GDM1 (cell line): ENCODE results near the gene LIPC.
A peak's percentile ranks its signal among the peaks of the same experiment; 100 is the strongest.

Experiments used
- DNase-seq: peaks from one replicate; lab custom pipeline; 2025; lab: John Stamatoyannopoulos, UW

Gene LIPC

GRCh38 chr15:58436552-58436951, 4.8 kb downstream of the LIPC start:
- DNase-seq: no peak

DNA sequence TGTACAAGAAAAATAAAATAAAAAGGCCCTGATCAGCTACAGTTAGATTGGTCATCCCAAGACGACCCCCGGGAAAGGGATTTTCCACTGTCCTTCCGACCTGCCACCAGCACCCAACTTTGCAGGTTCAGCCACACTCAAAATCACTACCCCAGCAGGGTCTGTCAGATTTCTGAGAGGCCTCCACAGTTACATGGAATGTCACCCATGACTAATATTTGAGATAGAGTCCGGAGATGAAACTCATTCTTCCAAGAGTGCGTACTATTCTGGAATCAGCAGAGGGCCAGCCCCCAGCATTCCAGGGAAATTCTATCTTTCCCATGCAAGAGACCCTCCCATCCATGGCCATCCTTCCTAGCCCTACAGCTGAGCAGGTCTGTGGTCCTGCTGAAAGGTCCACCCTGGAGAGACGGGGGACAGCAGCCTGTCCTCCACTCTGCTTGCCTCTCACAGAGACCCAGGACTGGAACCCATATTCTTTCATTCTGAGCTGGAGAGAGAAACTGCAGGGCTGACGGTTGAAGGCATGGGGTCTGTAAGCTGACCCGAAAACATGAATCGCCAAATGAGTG, 5.8 kb downstream of the LIPC start:
- DNase-seq: no peak

DNA sequence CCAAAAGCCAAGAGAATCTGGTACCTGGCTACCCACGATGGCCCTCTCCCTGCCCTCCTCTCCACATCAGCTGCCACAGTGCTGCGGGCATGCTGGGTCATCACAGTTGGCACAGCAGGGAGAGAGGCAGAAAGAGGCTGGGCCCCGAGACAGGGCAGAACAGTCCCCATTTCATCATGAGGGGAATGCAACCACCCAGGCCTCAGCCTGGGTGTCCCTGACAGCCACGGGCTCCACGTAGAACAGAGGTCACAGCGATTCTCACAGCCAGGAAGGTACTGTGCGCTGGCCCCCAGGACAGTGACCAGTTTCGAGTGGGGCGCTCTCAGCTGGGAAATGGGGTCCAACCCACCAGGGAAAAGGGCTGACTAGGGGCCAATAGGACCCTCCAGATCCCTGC, 6.3 kb downstream of the LIPC start:
- no peak for DNase-seq

DNA sequence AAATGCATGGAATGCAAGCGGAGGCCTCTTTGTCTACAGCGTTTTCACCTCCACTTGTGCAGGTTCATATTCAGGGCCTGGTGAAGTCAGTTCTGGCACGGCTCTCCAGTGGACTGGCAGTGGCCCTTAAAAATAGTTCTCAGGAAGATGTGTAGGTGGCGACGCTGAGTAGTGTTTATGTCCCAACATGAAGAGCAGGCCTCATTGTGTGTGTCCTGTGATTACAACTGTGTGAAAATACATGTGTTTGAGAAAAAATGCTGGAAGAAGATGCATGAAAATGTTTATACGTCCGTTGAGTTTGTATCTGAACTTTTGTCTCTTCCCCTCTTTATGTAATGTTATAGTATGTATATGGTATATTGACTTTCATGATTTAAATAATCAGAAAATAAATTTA, 7.2 kb downstream of the LIPC start:
- peak; percentile 57 for DNase-seq

DNA sequence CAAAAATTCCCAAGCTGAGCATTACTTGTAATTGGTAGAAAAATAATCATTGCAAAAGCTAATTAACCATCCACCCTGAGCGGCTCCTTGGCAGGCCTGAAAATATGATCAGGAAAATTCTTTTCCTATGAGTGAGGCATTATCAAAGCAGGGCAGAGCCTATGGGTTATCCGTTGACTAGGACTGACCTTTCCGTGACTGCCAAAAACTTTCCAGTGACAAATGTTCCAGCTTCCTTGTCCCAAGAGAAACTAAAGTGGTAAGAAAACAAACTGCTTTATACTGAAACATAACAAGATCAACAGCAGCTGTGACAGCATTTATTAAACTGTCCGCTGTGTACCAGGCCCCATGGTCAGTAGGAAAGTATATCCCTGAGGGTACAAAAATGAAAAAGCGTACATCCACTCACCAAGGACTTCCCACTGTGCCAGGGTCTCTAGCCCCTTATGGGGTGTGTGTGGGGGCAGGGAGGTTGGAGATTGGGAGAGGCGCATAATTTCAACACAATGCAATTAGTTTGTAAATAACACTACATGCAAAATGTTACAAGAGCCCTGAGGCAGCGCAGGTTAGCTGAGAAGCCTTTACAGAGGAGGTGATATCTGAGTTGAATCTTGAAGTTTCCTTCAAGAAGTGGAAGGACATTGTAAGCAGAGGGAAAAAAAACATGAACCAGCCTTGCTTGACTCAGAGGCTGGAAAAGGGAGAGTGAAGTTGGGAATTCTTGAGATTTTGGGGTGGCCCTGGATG, 8.5 kb downstream of the LIPC start:
- DNase-seq: no peak

DNA sequence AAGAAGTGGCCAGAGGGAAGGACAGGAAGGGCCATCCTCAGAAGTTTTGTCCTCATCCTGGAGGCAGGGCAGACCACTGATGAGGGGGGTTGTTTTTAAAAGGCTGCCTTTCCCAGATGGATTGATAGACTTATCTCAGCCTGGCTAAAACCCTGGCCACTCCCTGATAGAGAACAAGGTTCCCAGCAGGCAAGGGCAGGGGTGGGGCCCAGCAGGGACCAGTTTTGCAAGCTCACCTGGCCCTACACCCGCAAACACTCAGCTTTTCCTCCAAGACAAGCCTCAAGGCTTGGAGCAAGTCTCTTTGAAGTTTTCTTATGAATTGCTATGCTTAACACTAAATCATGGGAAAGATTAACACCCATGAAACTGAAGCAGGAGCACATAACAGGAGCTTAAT, 9.1 kb downstream of the LIPC start:
- no peak for DNase-seq

- no peak for DNase-seq
Measured at GRCh38 chr15:58441376-58442070, 9.7 kb downstream of the LIPC start.

DNA sequence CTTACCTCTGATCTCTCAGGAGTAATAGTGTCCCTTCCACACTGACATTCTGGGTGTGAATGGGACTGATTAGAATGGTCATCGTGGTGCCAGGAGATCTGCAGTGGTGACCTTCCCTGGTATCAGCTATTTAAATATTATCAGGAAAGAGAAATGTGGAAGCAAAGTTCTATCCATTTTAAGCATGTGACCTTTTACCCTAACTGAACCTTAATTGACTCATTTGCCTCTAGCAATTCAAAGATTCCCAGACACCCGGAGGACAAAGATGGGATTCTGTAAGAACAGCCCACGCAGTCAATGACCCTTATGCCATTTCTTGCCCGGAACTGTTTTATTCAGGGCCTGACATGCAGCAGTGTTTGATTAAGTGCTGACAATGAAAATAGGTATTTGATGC, 10.3 kb downstream of the LIPC start:
- DNase-seq: no peak

DNA sequence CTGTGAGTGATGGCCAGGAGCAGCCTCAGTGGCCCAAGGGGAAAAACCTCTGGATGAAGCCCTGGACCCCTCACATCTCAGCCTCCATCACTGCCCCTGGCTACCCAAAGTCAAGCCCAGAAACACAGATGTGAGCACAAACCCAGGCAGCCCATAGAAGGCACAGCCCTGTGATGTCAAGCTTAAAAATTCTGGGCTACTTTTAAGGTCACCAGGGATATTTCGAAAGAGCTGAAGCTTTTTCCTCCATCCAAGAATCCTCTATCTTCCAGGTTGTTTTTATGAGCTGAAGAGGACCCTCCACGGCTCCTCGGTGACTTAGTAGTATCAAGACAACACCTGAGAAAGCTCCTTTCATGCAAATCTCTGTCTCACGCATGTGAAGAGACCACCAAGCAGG, 11.5 kb downstream of the LIPC start:
- no peak for DNase-seq

DNA sequence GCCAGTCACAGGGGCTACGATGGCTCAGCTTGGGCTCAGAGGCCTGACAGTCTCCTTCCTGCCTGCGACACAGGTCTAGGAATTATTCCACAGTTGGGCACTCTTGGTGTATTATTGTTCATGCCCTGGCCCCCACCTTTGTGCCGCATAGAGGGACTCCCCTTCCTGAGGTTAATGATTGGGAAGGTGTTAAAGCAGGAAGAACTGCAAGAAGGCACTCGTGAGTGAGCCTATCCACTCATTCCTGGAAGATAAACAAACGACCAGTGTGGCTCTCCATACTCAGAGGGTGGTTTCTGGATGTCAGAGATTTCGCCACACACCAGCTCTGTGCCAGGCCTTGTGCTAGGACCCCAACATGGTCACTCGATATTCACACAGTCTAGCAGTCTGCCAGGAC, 12.3 kb downstream of the LIPC start:
- no peak for DNase-seq

DNA sequence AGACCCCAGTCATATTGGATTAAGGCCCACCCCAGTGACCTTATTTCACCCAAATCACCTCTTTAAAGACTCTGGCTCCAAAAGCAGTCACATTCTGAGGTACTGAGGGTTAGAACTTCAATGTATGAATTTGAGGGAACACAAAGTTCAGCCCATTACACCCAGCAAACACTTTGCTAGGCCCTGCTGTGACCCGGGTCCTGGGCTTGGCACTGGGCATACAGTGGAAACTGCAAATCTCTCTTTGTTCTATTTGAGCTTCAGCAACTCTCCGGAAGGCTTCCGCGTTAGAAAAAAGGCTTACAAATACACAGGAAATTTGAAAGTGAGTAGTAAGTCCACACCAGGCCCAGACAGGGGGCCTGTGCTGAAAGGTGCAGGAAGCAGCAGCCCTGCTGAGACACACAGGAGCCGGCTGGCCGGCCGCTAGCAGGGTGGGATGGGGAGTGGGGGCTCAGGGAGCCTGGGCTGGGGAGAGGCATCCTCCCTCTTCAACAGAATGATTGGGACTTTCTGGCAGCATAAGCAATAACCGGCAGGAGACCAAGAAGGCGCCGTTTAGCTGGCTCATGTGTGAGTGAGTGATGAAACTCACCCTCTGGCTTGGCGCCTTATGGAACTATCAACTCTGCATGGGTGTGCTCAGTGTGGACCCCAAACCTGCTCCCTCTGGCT, 13.0 kb downstream of the LIPC start:
- no peak for DNase-seq

GRCh38 chr15:58445865-58446264, 14.1 kb downstream of the LIPC start:
- DNase-seq: no peak

DNA sequence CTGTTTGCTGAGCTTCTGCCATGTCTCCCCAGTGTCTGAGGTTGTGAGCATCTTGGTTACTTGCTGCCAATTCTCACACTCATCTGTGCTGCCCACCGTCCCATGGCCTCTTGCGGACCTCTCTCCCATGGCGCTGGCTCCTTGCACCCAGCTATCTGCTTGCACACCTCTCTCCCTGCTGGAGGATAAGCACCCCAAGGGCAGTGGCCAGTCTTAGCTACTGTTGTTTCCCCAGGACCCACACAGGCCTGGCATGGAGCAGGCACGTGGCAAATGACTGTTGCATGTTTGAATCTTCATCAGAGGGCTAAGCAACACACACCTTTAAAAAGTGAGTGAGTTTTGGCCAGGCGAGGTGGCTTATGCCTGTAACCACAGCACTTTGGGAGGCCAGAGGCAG, 14.7 kb downstream of the LIPC start:
- DNase-seq: no peak

DNA sequence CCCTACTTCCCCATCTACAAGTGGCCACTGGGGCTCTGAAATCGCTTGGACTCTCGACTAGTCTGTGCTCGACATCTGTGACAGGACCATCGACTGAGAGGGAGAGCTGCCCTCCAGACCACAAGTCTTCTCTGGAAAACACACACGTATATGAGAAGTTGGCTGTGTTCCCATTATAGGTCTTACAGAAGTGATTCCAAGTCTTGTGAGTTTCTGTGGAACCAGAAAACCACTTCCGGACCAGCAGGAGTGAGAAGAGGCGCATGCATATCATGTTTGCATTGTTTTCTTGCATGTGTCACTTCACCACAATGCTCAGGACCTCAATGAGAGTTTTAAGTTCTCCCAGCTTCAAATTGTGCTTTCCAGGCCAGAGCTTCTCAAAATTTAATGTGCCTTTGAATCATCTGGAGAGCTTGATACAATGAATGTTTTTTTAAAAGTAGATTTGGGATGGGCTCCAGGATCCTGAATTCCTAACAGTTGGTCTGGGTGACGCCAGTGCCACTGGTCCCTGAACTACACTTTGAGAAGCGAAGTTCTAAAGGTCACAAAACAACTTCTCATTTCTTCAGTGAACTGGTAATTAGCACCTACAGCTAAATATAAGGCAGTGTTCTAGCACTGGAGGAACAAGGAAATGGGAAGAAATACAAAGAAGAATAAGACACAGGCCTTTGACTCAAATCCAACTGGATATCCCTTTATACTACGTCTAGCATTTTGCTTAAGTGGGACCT, 15.7 kb downstream of the LIPC start:
- DNase-seq: peak; percentile 34

- DNase-seq: no peak
Measured at GRCh38 chr15:58448331-58448730, 16.5 kb downstream of the LIPC start.

- DNase-seq: no peak
Measured at GRCh38 chr15:58448906-58449305, 17.1 kb downstream of the LIPC start.

DNA sequence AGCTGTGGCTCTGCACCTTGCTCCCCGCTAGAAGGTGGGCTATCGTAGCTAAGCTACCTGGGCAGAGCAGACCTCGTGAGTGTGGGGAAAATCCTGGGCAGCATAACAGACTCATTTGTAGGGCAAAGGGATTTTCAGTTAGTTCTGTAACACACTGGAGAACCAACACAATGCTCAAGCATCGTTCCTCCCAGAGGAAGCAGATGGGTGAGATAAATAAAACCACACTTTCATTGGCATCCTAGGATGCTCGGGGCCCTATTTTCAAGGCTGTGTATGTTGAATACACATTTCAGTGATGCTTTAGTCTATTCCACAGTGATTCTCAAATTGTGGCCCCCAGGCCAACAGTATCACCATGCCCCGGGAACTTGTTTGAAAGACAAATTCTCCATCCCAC, 20.0 kb downstream of the LIPC start:
- peak; percentile 49 for DNase-seq

GRCh38 chr15:58452775-58453174, 21.0 kb downstream of the LIPC start:
- no peak for DNase-seq

DNA sequence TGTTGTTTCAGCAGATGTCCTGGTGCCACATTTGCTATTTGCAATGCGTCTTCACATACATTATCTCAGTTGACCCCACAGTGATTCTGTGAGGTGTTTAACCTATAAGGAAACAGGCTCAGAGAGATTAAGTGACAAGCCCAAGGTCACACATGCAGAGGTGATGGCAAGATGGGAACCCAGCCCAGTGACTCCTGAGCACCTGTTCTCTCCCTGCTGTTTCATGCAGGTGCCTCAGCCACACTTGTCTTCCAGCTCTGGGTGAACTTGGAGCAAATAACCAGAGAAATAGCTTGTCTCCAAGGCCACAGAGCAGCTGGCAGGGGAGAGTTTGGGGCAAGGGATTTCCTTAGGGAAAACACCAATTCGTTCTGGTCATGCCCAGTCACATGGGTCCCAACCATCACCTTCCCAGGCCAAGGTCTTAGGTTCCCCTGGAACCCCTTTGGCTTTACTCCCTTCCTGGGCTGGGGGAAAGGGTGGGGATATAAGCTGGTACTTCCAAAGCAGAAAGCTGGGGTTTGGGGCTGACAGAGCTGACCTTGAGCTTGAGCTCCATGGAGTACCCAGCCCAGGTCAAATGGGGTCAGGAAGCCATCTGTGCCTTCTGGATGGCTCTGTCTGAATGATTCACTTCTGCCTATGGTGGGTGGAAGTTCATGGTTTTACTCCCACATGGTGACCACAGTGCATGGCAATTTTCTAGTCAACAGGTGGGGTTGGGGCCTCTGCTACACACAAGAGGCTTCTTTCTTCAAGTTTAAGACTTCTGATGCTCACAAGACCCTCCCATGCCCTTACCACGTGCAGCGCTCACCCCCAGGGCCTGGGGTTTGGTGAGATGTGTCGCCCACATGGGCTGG, 22.4 kb downstream of the LIPC start:
- peak; percentile 30 for DNase-seq

GRCh38 chr15:58454950-58455401, 23.2 kb downstream of the LIPC start:
- DNase-seq: no peak

- no peak for DNase-seq
Measured at GRCh38 chr15:58457466-58457965, 25.7 kb downstream of the LIPC start.
